ENCODE data around the gene TADA2A. TPM values are rescaled to one million over a fixed set of nuclear protein-coding genes. Genes with fewer than 3 reads are reported as not detected.

Gene TADA2A
- total RNA-seq, 4 donors from 2014 or later = 6.7 to 8.9 (median 7.6) TPM

GRCh38 chr17:37458805-37459204 lies 52.1 kb downstream of the TADA2A start:
- Histone ChIP-seq H3K36me3 (peaks cover 0 to 49% (median 0%) of the 10 kb centered on the region in 3 donors), H3K27me3 (no peaks in the 10 kb centered on the region), H3K4me1 (peaks cover 0 to 9% (median 0%) of the 10 kb centered on the region in 3 donors), H3K9me3 (no peaks in the 10 kb centered on the region), H3K27ac (no peak overlapping the region), H3K4me3 (no peak overlapping the region)
- TF ChIP-seq, protein P1, sequence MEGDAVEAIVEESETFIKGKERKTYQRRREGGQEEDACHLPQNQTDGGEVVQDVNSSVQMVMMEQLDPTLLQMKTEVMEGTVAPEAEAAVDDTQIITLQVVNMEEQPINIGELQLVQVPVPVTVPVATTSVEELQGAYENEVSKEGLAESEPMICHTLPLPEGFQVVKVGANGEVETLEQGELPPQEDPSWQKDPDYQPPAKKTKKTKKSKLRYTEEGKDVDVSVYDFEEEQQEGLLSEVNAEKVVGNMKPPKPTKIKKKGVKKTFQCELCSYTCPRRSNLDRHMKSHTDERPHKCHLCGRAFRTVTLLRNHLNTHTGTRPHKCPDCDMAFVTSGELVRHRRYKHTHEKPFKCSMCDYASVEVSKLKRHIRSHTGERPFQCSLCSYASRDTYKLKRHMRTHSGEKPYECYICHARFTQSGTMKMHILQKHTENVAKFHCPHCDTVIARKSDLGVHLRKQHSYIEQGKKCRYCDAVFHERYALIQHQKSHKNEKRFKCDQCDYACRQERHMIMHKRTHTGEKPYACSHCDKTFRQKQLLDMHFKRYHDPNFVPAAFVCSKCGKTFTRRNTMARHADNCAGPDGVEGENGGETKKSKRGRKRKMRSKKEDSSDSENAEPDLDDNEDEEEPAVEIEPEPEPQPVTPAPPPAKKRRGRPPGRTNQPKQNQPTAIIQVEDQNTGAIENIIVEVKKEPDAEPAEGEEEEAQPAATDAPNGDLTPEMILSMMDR (IDR thresholded peaks at IDR 0.05) = no peak
- no peak for TF ChIP-seq POLR2A (IDR thresholded peaks at IDR 0.05)
- intact Hi-C loops (cut with DNase I) = no loop called here
- DNase-seq = no peak
- 94% methylated on average over 3 of the region's 3 CpGs for WGBS, 2 donors

- H3K36me3 ChIP-seq = peaks cover 0 to 75% (median 7%) of the 10 kb centered on the region in 3 donors
- 81 to 86% methylated on average over 3 of the region's 3 CpGs for WGBS, 2 donors
- TF ChIP-seq POLR2A (IDR thresholded peaks at IDR 0.05) = no peak
- TF ChIP-seq, protein P1 (IDR thresholded peaks at IDR 0.05) = no peak
These were observed 55.0 kb downstream of the TADA2A start for GRCh38 chr17:37461668-37462067.

GRCh38 chr17:37462492-37462891 lies 55.8 kb downstream of the TADA2A start:
- intact Hi-C loops (cut with DNase I) = no loop called here
- DNase-seq = no peak
- Histone ChIP-seq H3K4me3 (no peak overlapping the region), H3K27me3 (no peaks in the 10 kb centered on the region), H3K27ac (no peak overlapping the region), H3K36me3 (peaks cover 3 to 79% (median 7%) of the 10 kb centered on the region in 3 donors), H3K4me1 (peaks cover 0 to 26% (median 0%) of the 10 kb centered on the region in 3 donors), H3K9me3 (no peaks in the 10 kb centered on the region)
- no peak for TF ChIP-seq POLR2A (IDR thresholded peaks at IDR 0.05)
- TF ChIP-seq, protein P1 (IDR thresholded peaks at IDR 0.05) = no peak
- whole genome bisulfite sequencing, 2 donors = 96 to 97% methylated on average over 5 of the region's 5 CpGs

More at GRCh38 chr17:37461668-37462067, 55.0 kb downstream of the TADA2A start:
- no peaks in the 10 kb centered on the region for H3K27me3 ChIP-seq
- intact Hi-C loops (cut with DNase I) = no loop called here
- no peak for DNase-seq
- no peaks in the 10 kb centered on the region for H3K9me3 ChIP-seq
- H3K4me1 ChIP-seq = peaks cover 0 to 21% (median 0%) of the 10 kb centered on the region in 3 donors
- H3K27ac ChIP-seq = no peak overlapping the region
- no peak overlapping the region for H3K4me3 ChIP-seq

- H3K36me3 ChIP-seq = peaks cover 5 to 80% (median 12%) of the 10 kb centered on the region in 3 donors
- H3K4me3 ChIP-seq = no peak overlapping the region
- H3K9me3 ChIP-seq = no peaks in the 10 kb centered on the region
- TF ChIP-seq, protein P1 (IDR thresholded peaks at IDR 0.05) = no peak
- no peak for TF ChIP-seq POLR2A (IDR thresholded peaks at IDR 0.05)
- H3K4me1 ChIP-seq = peaks cover 0 to 26% (median 0%) of the 10 kb centered on the region in 3 donors
- DNase-seq = no peak
- intact Hi-C loops (cut with DNase I) = no loop called here
- 87 to 98% methylated on average over 3 of the region's 3 CpGs for WGBS, 2 donors
- H3K27ac ChIP-seq = no peak overlapping the region
- H3K27me3 ChIP-seq = no peaks in the 10 kb centered on the region
These were observed 56.4 kb downstream of the TADA2A start for GRCh38 chr17:37463039-37463438.

DNA sequence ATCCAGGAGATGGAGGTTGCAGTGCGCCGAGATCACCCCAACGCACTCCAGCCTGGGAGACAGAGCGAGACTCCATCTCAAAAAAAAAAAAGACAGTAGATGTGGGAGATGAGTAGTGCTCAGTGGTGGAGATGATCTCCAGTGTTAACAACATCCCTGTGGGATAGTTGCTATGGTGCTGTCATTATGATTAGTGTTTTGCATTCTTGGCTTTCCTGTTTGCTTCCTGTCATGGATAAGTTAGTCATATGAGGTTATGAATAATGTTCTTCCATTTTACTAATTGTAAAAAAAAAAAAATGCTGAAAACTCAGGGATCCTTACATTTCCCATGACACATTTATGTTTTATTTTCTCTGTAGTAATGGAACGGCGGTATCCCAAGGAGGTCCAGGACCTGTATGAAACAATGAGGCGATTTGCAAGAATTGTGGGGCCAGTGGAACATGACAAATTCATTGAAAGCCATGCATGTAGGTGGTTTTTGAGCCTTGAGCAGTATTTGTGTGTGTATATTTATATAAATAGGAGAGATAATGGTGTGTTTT lies 58.5 kb downstream of the TADA2A start:
- no peak for DNase-seq
- intact Hi-C loops (cut with DNase I) = no loop called here

More for the DNA sequence above, 58.5 kb downstream of the TADA2A start:
- no peaks in the 10 kb centered on the region for H3K27me3 ChIP-seq
- H3K4me3 ChIP-seq = no peak overlapping the region
- H3K36me3 ChIP-seq = peaks cover 5 to 84% (median 17%) of the 10 kb centered on the region in 3 donors
- TF ChIP-seq, protein P1 (IDR thresholded peaks at IDR 0.05) = no peak
- no peak for TF ChIP-seq POLR2A (IDR thresholded peaks at IDR 0.05)
- WGBS, 2 donors = 89 to 90% methylated on average over 6 to 7 of the region's 7 CpGs
- no peaks in the 10 kb centered on the region for H3K9me3 ChIP-seq
- peaks cover 0 to 26% (median 0%) of the 10 kb centered on the region in 3 donors for H3K4me1 ChIP-seq
- H3K27ac ChIP-seq = peak overlapping the region in 3 of 4 donors; percentile 42 to 67 (median 65)
